Upper lobe of right lung (tissue), 1 donor: ENCODE results near the gene PPP1R18. TPM values are rescaled to one million over a fixed set of nuclear protein-coding genes. Genes with fewer than 3 reads are reported as not detected.
A peak's percentile ranks its signal among the peaks of the same experiment; 100 is the strongest.
"Not testable (repeated sequence)": the region's sequence is repeated elsewhere in the genome, so short reads cannot be mapped to it uniquely, and the experiment has no call there.

Experiments
- ATAC-seq: fragments of 200-7000 bp; cut with Tn5 transposase; one replicate; pipeline ENCODE4 v1.9.1; 2020; ENCODE audit warnings: mild to moderate bottlenecking, moderate library complexity
- DNase-seq: peaks from one replicate; pipeline ENCODE4 v3.0.0-alpha.2; 2020
- H3K27ac ChIP-seq: fragments of 200-600 bp; one replicate; pipeline ENCODE4 v1.8.0; 2022
- H3K27me3 ChIP-seq: fragments of 200-600 bp; one replicate; pipeline ENCODE4 v1.8.0; 2022; ENCODE audit warnings: mild to moderate bottlenecking
- H3K36me3 ChIP-seq: fragments of 200-600 bp; one replicate; pipeline ENCODE4 v1.8.0; 2022
- H3K4me1 ChIP-seq: fragments of 200-600 bp; one replicate; pipeline ENCODE4 v1.8.0; 2022
- H3K4me3 ChIP-seq: fragments of 200-600 bp; one replicate; pipeline ENCODE4 v1.8.0; 2022; ENCODE audit warnings: mild to moderate bottlenecking
- H3K9me3 ChIP-seq: fragments of 200-600 bp; one replicate; pipeline ENCODE4 v1.8.0; 2022
- intact Hi-C: fragments of 100-400 bp; cut with DNase I; formaldehyde crosslinking; loops from one replicate; pipeline ENCODE4 v1.11.0; 2022
- total RNA-seq: library from RNA; stranded (reverse); fragmentation: NEBNext Ultra II Directional; extraction: Animal tissue kit (Norgen Biotek cat#: 25700); gene quantifications from one replicate; pipeline ENCODE4 v1.2.1, GENCODE V29; 2021
- TF ChIP-seq, protein P1 (sequence below): fragments of 200-600 bp; IDR thresholded peaks from one replicate; pipeline ENCODE4 v1.8.0; 2022; ENCODE audit warnings: antibody characterized with exemption
- donor health status: DM: no; HTN: yes; CAD: no; lungs with severe emphysema.

PPP1R18 gene
- total RNA-seq, 1 donor from 2014 or later: 72.8 TPM

DNA sequence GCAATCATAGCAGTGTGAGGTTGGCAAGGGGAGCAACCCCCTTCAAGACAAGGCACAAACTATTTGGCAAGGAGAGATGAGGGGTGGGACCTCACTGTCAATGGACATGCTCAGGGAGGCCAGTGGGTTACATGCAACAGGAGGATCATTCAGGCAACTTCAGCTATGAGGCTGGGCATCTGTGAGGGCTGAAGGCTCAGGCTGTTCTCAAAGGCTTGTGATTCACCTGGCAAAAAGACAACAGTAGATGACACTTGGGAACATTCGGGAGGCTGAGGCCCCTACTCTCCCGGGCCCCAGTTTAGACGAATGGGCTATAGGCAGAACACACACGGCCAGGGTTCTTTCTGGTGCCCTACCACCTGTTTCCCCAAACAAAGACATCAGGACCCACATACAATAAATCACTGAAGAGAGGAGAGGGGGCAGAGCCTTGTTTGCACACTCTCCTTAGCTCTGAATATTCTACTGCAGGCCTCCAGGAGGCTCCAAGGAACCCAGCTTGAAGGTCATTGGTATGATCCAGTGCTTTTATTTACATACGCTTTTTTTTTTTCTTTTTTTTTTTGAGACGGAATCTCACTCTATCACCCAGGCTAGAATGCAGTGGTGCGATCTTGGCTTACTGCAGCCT is 41.6 kb upstream of the PPP1R18 start:
- intact Hi-C loops: no loop called here
- no peak for ATAC-seq
- DNase-seq: no peak
- Histone ChIP-seq H3K4me3 (no peak overlapping the region), H3K4me1 (peaks cover 15% of the 10 kb centered on the region), H3K27me3 (no peaks in the 10 kb centered on the region), H3K27ac (no peak overlapping the region), H3K36me3 (peaks cover 97% of the 10 kb centered on the region), H3K9me3 (no peaks in the 10 kb centered on the region)
- TF ChIP-seq, protein P1, sequence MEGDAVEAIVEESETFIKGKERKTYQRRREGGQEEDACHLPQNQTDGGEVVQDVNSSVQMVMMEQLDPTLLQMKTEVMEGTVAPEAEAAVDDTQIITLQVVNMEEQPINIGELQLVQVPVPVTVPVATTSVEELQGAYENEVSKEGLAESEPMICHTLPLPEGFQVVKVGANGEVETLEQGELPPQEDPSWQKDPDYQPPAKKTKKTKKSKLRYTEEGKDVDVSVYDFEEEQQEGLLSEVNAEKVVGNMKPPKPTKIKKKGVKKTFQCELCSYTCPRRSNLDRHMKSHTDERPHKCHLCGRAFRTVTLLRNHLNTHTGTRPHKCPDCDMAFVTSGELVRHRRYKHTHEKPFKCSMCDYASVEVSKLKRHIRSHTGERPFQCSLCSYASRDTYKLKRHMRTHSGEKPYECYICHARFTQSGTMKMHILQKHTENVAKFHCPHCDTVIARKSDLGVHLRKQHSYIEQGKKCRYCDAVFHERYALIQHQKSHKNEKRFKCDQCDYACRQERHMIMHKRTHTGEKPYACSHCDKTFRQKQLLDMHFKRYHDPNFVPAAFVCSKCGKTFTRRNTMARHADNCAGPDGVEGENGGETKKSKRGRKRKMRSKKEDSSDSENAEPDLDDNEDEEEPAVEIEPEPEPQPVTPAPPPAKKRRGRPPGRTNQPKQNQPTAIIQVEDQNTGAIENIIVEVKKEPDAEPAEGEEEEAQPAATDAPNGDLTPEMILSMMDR: no peak

- H3K36me3 ChIP-seq: peaks cover 92% of the 10 kb centered on the region
- peaks cover 27% of the 10 kb centered on the region for H3K4me1 ChIP-seq
- intact Hi-C loops: no loop called here
- DNase-seq: no peak
- no peak overlapping the region for H3K27ac ChIP-seq
- no peaks in the 10 kb centered on the region for H3K9me3 ChIP-seq
- TF ChIP-seq, protein P1: no peak
- H3K4me3 ChIP-seq: no peak overlapping the region
- no peaks in the 10 kb centered on the region for H3K27me3 ChIP-seq
- no peak for ATAC-seq
Observed at GRCh38 chr6:30726506-30727413, 40.3 kb upstream of the PPP1R18 start.

DNA sequence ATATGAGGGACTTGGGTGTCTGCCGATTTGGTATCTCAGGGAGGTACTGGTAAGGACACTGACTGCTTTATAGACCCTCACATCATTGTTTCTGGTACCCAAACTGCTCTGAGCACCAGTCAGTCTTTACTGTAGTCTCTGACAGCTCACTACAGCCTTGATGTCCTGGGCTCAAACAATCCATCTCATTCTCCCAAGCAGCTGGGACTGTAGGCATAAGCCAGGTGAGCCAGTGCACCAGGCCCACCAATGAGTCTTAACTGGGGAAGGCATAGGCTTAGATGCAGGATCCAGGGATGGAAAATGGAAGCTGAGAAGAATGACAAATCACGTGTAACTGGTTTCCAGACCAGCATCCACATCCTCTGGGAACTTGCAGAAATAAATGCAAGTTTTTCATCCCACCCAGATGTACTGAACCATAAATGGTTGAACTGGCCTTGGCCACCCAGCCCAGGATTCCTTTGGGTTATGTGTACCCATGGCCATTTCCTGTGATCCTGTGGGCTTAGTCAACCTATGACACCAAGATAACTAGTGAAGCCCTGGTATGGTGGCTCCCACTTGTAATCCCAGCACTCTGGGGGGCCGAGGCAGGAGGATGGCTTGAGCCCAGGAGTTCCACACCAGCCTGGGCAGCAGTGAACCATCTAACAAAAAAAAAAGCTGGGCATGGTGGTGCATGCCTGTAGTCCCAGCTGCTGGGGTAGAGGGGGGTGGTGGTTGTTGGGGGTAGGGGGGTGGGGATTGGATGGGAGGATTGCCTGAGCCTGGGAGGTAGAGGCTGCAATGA is 39.5 kb upstream of the PPP1R18 start:
- intact Hi-C loops: no loop called here
- H3K4me3 ChIP-seq: no peak overlapping the region
- no peaks in the 10 kb centered on the region for H3K9me3 ChIP-seq
- no peak for ATAC-seq
- no peak for DNase-seq
- no peak overlapping the region for H3K27ac ChIP-seq
- H3K4me1 ChIP-seq: peaks cover 23% of the 10 kb centered on the region
- no peaks in the 10 kb centered on the region for H3K27me3 ChIP-seq
- TF ChIP-seq, protein P1: no peak
- peaks cover 87% of the 10 kb centered on the region for H3K36me3 ChIP-seq

DNA sequence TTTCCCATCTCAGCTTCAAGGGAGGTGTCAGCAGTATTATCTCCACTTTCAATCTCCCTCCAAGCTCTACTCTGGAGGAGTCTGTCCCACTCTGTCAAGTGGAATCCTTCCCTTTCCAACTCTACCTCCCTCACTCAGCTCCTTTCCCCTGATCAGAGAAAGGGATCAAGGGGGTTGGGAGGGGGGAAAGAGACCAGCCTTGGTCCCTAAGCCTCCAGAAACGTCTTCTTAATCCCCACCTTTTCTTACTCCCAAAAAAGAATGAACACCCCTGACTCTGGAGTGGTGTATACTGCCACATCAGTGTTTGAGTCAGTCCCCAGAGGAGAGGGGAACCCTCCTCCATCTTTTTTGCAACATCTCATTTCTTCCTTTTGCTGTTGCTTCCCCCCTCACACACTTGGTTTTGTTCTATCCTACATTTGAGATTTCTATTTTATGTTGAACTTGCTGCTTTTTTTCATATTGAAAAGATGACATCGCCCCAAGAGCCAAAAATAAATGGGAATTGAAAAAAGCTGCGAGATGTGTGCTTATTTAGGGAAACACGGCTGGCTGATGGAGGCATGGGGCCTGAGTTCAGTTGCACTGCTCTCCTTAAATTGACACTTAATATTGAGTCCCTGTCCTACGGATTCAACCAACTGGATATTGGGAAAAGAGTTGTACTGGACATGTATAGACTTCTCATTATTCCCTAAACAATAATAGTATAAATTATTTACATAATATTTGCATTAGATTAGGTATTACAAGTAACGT is 38.6 kb upstream of the PPP1R18 start:
- Histone ChIP-seq H3K27ac (no peak overlapping the region), H3K4me3 (no peak overlapping the region), H3K27me3 (no peaks in the 10 kb centered on the region), H3K36me3 (peaks cover 79% of the 10 kb centered on the region), H3K4me1 (peaks cover 18% of the 10 kb centered on the region), H3K9me3 (no peaks in the 10 kb centered on the region)
- TF ChIP-seq, protein P1: no peak
- DNase-seq: no peak
- intact Hi-C loops: no loop called here
- no peak for ATAC-seq

- H3K4me1 ChIP-seq: peaks cover 25% of the 10 kb centered on the region
- DNase-seq, H3K27me3 ChIP-seq, H3K4me3 ChIP-seq, ATAC-seq, H3K9me3 ChIP-seq, H3K27ac ChIP-seq: not testable (repeated sequence)
- intact Hi-C loops: loop anchor here (2.0 kb wide), 1 partner anchor 45 kb away; no protein-coding TSS in a partner anchor
- H3K36me3 ChIP-seq: peaks cover 69% of the 10 kb centered on the region
Observed at GRCh38 chr6:30723843-30724741, 37.6 kb upstream of the PPP1R18 start.

DNA sequence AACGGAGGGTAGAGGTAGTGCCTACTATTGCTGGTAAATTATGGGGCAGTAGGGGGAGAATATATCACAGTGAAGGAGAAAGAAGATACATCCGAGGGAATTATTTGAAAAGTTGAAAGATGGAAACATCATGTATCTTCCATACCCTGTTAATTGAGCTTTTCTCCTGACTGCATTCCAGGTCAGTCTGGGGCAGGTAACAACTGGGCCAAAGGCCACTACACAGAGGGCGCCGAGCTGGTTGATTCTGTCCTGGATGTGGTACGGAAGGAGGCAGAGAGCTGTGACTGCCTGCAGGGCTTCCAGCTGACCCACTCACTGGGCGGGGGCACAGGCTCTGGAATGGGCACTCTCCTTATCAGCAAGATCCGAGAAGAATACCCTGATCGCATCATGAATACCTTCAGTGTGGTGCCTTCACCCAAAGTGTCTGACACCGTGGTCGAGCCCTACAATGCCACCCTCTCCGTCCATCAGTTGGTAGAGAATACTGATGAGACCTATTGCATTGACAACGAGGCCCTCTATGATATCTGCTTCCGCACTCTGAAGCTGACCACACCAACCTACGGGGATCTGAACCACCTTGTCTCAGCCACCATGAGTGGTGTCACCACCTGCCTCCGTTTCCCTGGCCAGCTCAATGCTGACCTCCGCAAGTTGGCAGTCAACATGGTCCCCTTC is 36.9 kb upstream of the PPP1R18 start:
- not testable (repeated sequence) for H3K9me3 ChIP-seq, H3K4me3 ChIP-seq, H3K27me3 ChIP-seq, ATAC-seq, DNase-seq
- H3K36me3 ChIP-seq: peaks cover 61% of the 10 kb centered on the region
- peak overlapping the region; percentile 27 for H3K27ac ChIP-seq
- peaks cover 32% of the 10 kb centered on the region for H3K4me1 ChIP-seq
- intact Hi-C loops: loop anchor here (2.0 kb wide), 1 partner anchor 44 kb away; no protein-coding TSS in a partner anchor
